GM06990 (cell line): ENCODE measurements around the gene TWNK.

Experiments
- DNase-seq: peaks from one replicate; pipeline ENCODE4 v3.0.0-alpha.2; 2011; ENCODE audit not compliant: insufficient read length; ENCODE audit errors: extremely low read depth
- H3K27me3 ChIP-seq: replicated peaks from 2 replicates; pipeline ENCODE4 v1.6.0; 2011; ENCODE audit warnings: low read length; ENCODE audit not compliant: control insufficient read depth, insufficient read depth
- H3K36me3 ChIP-seq: 2 replicates; pipeline ENCODE4 v1.5.1; 2011; ENCODE audit warnings: low read length; ENCODE audit not compliant: control insufficient read depth, insufficient read depth
- H3K4me3 ChIP-seq: replicated peaks from 2 replicates; pipeline ENCODE4 v1.5.1; 2011; ENCODE audit warnings: low read depth, mild to moderate bottlenecking, control low read depth, low read length
- CTCF ChIP-seq: IDR thresholded peaks from 2 replicates; pipeline ENCODE4 v1.5.1; 2011; ENCODE audit warnings: low read length, control low read depth, mild to moderate bottlenecking, inconsistent platforms; ENCODE audit not compliant: insufficient read depth, poor library complexity, severe bottlenecking

TWNK gene

GRCh38 chr10:100978121-100978900, 9.0 kb upstream of the TWNK start:
- TF ChIP-seq CTCF: no peak
- Histone ChIP-seq H3K27me3 (no peaks in the 10 kb centered on the region), H3K4me3 (no peak overlapping the region), H3K36me3 (peaks cover 5% of the 10 kb centered on the region)
- DNase-seq: no peak

- no peak overlapping the region for H3K4me3 ChIP-seq
- no peak for TF ChIP-seq CTCF
- H3K27me3 ChIP-seq: no peaks in the 10 kb centered on the region
- H3K36me3 ChIP-seq: peaks cover 6% of the 10 kb centered on the region
- no peak for DNase-seq
Observed at GRCh38 chr10:100978901-100979195, 8.5 kb upstream of the TWNK start.

GRCh38 chr10:100979791-100980272, 7.5 kb upstream of the TWNK start:
- H3K36me3 ChIP-seq: peaks cover 6% of the 10 kb centered on the region
- DNase-seq: no peak
- no peaks in the 10 kb centered on the region for H3K27me3 ChIP-seq
- no peak overlapping the region for H3K4me3 ChIP-seq
- TF ChIP-seq CTCF: no peak

GRCh38 chr10:100980311-100980710, 7.0 kb upstream of the TWNK start:
- peaks cover 6% of the 10 kb centered on the region for H3K36me3 ChIP-seq
- no peak for DNase-seq
- H3K4me3 ChIP-seq: no peak overlapping the region
- no peaks in the 10 kb centered on the region for H3K27me3 ChIP-seq
- TF ChIP-seq CTCF: no peak

- TF ChIP-seq CTCF: no peak
- H3K27me3 ChIP-seq: no peaks in the 10 kb centered on the region
- DNase-seq: no peak
- peaks cover 7% of the 10 kb centered on the region for H3K36me3 ChIP-seq
- no peak overlapping the region for H3K4me3 ChIP-seq
Observed at GRCh38 chr10:100980711-100981110, 6.6 kb upstream of the TWNK start.
